Activated T-helper 17 cell treated with anti-CD3 and anti-CD28 coated beads, Interleukin-2, amount 50 U/mL, for 72 hours (primary cell): ENCODE measurements around the gene STAP1. TPM values are rescaled to one million over a fixed set of nuclear protein-coding genes. Genes with fewer than 3 reads are reported as not detected.
"Not testable (repeated sequence)": the region's sequence is repeated elsewhere in the genome, so short reads cannot be mapped to it uniquely, and the experiment has no call there.

Experiments used
- ATAC-seq: fragments of 150-1000 bp; cut with Tn5 transposase; replicated peaks from 2 replicates; pipeline ENCODE4 v1.10.0; 2021; ENCODE audit warnings: mild to moderate bottlenecking, moderate library complexity
- H3K27ac Mint-ChIP-seq: one replicate; pipeline ENCODE4 v1.8.0; 2022; ENCODE audit warnings: mixed read lengths
- H3K27me3 Mint-ChIP-seq: one replicate; pipeline ENCODE4 v1.8.0; 2022; ENCODE audit warnings: mixed read lengths
- H3K36me3 Mint-ChIP-seq: one replicate; pipeline ENCODE4 v1.8.0; 2022; ENCODE audit warnings: low read depth, mild to moderate bottlenecking, mixed read lengths
- H3K4me1 Mint-ChIP-seq: one replicate; pipeline ENCODE4 v1.8.0; 2022; ENCODE audit warnings: mixed read lengths
- H3K4me3 Mint-ChIP-seq: one replicate; pipeline ENCODE4 v1.8.0; 2022; ENCODE audit warnings: mild to moderate bottlenecking, mixed read lengths
- H3K9me3 Mint-ChIP-seq: one replicate; pipeline ENCODE4 v1.8.0; 2022; ENCODE audit warnings: mixed read lengths
- total RNA-seq, 2 donors: library from RNA; stranded (reverse); gene quantifications; one replicate each; pipeline ENCODE4 v1.2.3, GENCODE V29; 2022

Gene STAP1, protein sequence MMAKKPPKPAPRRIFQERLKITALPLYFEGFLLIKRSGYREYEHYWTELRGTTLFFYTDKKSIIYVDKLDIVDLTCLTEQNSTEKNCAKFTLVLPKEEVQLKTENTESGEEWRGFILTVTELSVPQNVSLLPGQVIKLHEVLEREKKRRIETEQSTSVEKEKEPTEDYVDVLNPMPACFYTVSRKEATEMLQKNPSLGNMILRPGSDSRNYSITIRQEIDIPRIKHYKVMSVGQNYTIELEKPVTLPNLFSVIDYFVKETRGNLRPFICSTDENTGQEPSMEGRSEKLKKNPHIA
- total RNA-seq, result 1 to 10 TPM; 2.6 to 2.7 TPM

DNA sequence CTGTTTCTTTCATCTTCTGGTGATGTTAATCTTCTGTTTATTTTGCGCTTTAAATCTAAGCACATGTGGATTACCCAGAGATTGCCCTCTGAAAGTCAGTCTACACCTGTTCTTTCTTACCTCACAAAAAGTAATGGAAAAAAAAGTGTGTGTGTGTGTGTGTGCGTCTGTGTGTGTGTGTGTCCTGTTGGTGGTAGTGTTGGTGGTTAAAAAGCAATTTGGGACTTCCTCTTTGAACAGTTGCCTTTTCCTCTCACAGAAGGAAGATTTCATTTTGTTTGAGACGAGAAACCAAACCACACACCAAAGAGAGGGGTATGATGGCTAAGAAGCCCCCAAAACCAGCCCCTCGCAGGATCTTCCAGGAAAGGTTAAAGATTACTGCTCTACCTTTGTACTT, at the start of gene STAP1:
STAP1 (plus strand) TSS at position 235 of the 400 bp plus-strand sequence; CDS start at position 318, 83 bp downstream.
- peak within 1 kb of the TSS; percentile 68 for H3K4me3 Mint-ChIP-seq
- peak; percentile 49 for ATAC-seq
- H3K27ac Mint-ChIP-seq, result peak within 1 kb of the TSS; percentile 55
- no peaks in the 10 kb centered on the region for H3K9me3 Mint-ChIP-seq
- no peaks in the 10 kb centered on the region for H3K27me3 Mint-ChIP-seq
- peaks cover 5% of the 10 kb centered on the region for H3K4me1 Mint-ChIP-seq
- no peaks in the 10 kb centered on the region for H3K36me3 Mint-ChIP-seq

DNA sequence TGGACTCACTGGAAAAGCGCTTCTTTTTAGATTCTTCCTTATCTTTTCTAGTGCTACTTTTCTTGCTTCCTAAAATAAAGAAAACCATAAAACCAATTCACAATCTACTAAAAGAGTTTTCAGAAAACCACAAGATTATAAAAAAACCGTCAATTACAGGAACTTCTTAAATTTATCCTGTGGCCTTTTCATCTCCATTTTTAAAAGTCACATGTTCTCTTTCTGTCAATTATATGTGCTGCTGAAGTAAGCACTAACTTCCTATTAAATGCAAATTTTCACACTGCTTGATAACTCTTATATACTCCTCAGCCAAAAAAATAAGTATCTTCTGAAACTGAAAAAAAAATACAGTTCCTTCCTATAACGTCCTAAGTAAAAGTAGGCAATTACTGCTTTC, 46.0 kb upstream of the STAP1 start:
- ATAC-seq, result no peak
- H3K9me3 Mint-ChIP-seq, result no peaks in the 10 kb centered on the region
- H3K27me3 Mint-ChIP-seq, result no peaks in the 10 kb centered on the region
- H3K27ac Mint-ChIP-seq, result no peak overlapping the region
- H3K36me3 Mint-ChIP-seq, result peaks cover 93% of the 10 kb centered on the region
- H3K4me3 Mint-ChIP-seq, result no peak overlapping the region
- H3K4me1 Mint-ChIP-seq, result peaks cover 18% of the 10 kb centered on the region

DNA sequence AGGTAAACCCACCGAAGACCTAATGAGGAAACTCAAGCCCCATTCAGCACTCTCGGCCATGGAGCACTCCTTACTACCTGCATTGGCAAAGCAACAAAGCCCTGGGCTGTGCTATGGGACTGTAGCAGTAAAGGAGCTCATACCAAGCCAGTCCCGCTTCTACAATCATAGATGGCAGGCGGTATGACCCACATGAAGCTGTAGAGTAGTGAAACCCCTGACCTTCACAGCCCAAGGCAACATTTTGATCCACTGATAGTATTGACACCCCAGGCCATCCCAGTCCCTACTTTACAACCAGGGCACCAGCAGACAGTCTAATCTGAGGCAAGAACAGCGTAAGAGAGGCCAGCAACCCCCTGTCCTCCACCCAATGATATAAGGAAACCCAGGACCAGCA, 38.4 kb upstream of the STAP1 start:
- Mint-ChIP-seq H3K4me1 (peaks cover 39% of the 10 kb centered on the region), H3K36me3 (peaks cover 85% of the 10 kb centered on the region), H3K9me3 (no peaks in the 10 kb centered on the region), H3K27me3 (no peaks in the 10 kb centered on the region), H3K4me3 (peak overlapping the region; percentile 19), H3K27ac (peak overlapping the region; percentile 65)
- no peak for ATAC-seq

DNA sequence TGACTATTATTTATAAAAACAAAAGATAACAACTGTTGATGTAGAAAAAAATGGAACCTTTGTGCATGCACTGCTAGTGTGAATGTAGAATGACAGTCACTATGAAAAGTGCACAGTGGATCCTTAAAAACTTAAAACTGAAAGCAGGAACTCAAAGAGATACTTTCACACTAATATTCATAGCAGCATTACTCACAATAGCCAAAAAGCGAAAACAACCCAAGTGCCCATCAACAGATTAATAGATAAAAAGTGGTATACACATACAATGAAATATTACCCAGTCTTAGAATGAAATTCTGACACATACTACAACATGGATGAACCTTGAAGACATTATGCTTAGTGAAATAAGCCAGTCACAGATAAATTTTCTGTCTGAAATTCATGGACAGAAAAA, 37.0 kb upstream of the STAP1 start:
- peak overlapping the region; percentile 63 for H3K4me3 Mint-ChIP-seq
- peaks cover 50% of the 10 kb centered on the region for H3K4me1 Mint-ChIP-seq
- H3K27ac Mint-ChIP-seq, result peak overlapping the region; percentile 86
- H3K9me3 Mint-ChIP-seq, result peaks cover 3% of the 10 kb centered on the region
- peak; percentile 67 for ATAC-seq
- peaks cover 83% of the 10 kb centered on the region for H3K36me3 Mint-ChIP-seq
- H3K27me3 Mint-ChIP-seq, result no peaks in the 10 kb centered on the region

DNA sequence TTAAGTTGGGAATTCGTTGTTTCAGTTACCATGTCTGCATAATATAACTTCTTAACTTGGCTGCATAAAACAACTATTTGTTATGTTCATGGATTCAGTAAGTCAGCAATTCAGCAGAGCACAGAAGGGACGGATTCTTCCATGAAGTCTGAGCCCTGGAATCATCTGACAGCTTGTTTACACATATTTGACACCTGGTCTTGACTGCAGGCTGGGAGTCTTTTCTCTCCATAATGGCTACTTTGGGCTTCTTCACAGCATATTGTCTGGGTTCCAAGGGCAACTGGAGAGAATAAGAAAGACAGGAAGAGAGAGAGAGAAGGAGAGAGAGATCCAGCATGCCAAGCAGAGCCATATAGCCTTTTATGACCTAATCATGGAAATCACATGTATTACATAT, 36.3 kb upstream of the STAP1 start:
- Mint-ChIP-seq H3K4me3 (peak overlapping the region; percentile 63), H3K4me1 (peaks cover 57% of the 10 kb centered on the region), H3K36me3 (peaks cover 85% of the 10 kb centered on the region), H3K27me3 (no peaks in the 10 kb centered on the region), H3K9me3 (peaks cover 3% of the 10 kb centered on the region), H3K27ac (peak overlapping the region; percentile 86)
- ATAC-seq, result no peak

DNA sequence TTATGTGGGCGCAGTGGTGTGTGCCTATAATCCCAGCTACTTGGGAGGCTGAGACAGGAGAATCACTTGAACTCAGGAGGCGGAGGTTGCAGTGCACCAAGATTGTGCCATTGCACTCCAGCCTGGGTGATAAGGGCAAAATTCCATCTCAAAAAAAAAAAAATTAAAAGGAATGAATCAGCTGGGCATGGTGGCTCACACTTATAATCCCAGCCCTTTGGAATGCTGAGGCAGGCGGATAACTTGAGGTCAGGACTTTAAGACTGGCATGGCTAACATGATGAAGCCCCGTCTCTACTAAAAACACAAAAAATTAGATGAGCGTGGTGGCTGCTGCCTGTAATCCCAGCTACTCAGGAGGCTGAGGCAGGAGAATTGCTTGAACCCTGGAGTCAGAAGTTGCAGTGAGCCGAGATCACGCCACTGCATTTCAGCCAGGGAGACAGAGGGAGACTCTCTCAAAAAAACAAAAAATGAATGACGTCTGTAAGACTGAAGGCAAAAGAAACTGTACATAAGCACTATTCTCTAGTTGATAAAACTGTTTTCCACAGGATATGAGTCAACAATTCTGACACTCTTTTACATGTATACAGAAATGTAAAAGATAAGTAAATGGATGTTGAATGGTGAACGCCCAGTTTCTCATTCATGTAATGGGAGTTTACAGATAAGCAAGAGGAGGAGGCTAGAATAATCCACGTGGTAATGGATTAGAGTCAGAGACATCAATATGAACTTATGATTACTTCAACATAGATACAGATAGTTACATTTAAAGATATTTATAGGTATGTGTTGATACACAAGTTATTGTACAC, 35.5 kb upstream of the STAP1 start:
- Mint-ChIP-seq H3K36me3 (peaks cover 91% of the 10 kb centered on the region), H3K27ac (peak overlapping the region; percentile 86), H3K9me3 (peaks cover 3% of the 10 kb centered on the region), H3K4me3 (peak overlapping the region; percentile 63), H3K27me3 (no peaks in the 10 kb centered on the region), H3K4me1 (peaks cover 57% of the 10 kb centered on the region)
- peak; percentile 88 for ATAC-seq

DNA sequence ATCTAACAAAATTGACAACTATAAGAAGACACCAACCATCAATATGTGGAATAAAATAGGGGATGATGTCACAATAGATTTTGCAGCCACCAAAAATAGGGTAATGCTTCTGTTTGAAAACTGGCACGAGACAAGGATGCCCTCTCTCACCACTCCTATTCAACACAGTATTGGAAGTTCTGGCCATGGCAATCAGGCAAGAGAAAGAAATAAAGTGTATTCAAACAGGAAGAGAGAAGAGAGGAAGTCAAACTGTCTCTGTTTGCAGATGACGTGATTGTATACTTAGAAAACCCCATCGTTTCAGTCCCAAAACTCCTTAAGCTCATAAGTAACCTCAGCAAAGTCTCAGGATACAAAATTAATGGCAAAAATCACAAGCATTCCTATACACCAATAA, 34.4 kb upstream of the STAP1 start:
- H3K36me3 Mint-ChIP-seq, result peaks cover 91% of the 10 kb centered on the region
- ATAC-seq, H3K9me3 Mint-ChIP-seq, H3K27me3 Mint-ChIP-seq: not testable (repeated sequence)
- peak overlapping the region; percentile 86 for H3K27ac Mint-ChIP-seq
- H3K4me3 Mint-ChIP-seq, result peak overlapping the region; percentile 63
- peaks cover 57% of the 10 kb centered on the region for H3K4me1 Mint-ChIP-seq

DNA sequence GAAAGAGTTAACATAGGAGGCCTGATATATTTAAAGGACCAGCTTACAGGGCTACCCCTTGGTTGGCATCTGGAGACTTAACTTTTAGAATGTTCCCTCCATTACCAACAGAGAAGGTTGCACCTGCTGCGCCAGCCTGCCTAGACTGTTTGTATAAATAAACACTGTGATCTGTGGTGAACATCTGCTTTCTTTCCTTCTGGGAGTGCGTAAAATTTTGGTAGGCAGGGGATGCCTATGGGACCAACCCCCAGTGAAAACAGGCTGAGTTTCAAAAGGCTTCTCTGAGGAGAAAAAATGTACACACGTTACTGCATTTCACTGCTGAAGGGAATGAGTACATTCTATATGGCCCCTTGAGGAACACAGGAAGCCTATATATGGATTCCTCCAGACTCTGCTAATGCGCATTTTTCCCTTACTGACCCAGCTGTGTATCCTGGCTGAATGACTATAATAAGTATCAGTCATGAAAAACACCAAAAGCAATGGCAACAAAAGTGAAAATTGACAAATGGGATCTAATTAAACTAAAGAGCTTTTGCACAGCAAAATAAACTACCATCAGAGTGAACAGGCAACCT, 27.1 kb upstream of the STAP1 start:
- H3K4me3 Mint-ChIP-seq, result no peak overlapping the region
- H3K4me1 Mint-ChIP-seq, result peaks cover 33% of the 10 kb centered on the region
- H3K27me3 Mint-ChIP-seq, result no peaks in the 10 kb centered on the region
- H3K9me3 Mint-ChIP-seq, result peaks cover 4% of the 10 kb centered on the region
- peaks cover 99% of the 10 kb centered on the region for H3K36me3 Mint-ChIP-seq
- ATAC-seq, result no peak
- no peak overlapping the region for H3K27ac Mint-ChIP-seq

DNA sequence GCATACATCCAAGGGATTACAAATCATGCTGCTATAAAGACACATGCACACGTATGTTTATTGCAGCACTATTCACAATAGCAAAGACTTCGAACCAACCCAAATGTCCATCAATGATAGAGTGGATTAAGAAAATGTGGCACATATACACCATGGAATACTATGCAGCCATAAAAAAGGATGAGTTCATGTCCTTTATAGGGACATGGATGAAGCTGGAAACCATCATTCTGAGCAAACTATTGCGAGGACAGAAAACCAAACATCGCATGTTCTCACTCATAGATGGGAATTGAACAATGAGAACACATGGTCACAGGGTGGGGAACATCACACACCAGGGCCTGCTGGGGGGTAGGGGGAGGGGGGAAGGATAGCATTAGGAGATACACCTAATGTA, 26.1 kb upstream of the STAP1 start:
- peaks cover 98% of the 10 kb centered on the region for H3K36me3 Mint-ChIP-seq
- not testable (repeated sequence) for H3K27me3 Mint-ChIP-seq, H3K9me3 Mint-ChIP-seq, H3K4me3 Mint-ChIP-seq, H3K27ac Mint-ChIP-seq, ATAC-seq
- peaks cover 25% of the 10 kb centered on the region for H3K4me1 Mint-ChIP-seq

DNA sequence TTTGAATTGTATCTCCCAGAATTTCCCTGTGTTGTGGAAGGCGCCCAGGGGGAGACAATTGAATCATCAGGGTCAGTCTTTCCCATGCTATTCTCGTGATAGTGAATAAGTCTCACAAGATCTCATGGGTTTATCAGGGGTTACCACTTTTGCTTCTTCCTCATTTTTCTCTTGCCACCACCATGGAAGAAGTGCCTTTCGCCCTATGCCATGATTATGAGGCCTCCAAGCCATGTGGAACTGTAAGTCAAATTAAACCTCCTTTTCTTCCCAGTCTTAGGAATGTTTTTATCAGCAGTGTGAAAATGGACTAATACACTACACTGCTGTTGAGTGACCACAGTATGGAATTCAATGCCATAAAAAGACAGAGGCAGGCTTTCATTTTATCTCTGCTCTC, 25.4 kb upstream of the STAP1 start:
- Mint-ChIP-seq H3K36me3 (peaks cover 98% of the 10 kb centered on the region), H3K27me3 (no peaks in the 10 kb centered on the region), H3K27ac (no peak overlapping the region), H3K9me3 (peaks cover 4% of the 10 kb centered on the region), H3K4me1 (peaks cover 25% of the 10 kb centered on the region), H3K4me3 (no peak overlapping the region)
- no peak for ATAC-seq

DNA sequence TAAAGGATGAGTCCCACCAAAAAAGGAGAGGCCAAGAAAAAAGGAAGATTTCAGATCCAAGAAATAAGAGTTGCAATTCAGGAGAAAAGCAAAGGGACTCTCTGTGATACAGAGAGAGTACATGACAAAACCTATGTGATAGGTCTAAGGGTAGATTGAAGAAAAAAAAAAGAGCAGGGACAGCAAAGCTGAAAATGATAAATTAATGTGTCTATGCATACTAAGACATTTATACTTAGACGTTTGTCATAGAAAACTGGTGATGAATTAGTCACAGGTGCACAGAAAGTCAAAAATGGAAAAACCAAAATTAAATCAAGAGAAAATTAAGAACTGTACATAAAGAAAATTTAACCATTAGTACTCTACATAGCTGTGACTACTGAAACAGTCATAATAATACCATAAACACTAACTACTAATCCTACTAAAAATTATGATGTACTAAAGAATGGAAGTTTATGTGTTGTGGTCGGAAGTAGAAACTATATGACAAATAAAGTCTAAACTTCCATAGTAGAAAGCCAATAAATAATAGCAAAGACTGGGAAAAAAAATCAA, 23.2 kb upstream of the STAP1 start:
- peak; percentile 34 for ATAC-seq
- Mint-ChIP-seq H3K4me1 (peaks cover 32% of the 10 kb centered on the region), H3K4me3 (no peak overlapping the region), H3K27ac (peak overlapping the region; percentile 26), H3K27me3 (no peaks in the 10 kb centered on the region), H3K9me3 (peaks cover 4% of the 10 kb centered on the region), H3K36me3 (peaks cover 98% of the 10 kb centered on the region)

DNA sequence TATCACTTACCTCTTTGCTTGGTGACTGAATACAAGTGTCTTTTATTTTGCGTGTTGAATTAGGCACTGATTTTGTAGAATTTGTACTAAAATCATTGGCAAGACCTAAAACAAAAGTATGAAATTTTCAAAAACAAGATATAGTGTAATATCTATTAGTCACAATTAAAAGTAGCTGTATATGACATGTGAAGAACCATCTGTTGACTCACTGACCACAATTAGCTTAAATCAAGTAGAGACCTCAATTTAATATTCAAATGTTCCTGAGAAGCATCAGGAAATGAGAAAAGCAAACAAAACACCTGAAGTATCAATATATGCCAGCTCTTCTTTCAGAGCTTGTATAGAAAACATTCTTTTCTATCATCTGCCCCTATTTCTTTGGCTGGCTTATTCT, 18.7 kb upstream of the STAP1 start:
- Mint-ChIP-seq H3K4me3 (no peak overlapping the region), H3K27me3 (no peaks in the 10 kb centered on the region), H3K27ac (no peak overlapping the region), H3K4me1 (peaks cover 37% of the 10 kb centered on the region), H3K36me3 (peaks cover 99% of the 10 kb centered on the region), H3K9me3 (no peaks in the 10 kb centered on the region)
- ATAC-seq, result no peak

DNA sequence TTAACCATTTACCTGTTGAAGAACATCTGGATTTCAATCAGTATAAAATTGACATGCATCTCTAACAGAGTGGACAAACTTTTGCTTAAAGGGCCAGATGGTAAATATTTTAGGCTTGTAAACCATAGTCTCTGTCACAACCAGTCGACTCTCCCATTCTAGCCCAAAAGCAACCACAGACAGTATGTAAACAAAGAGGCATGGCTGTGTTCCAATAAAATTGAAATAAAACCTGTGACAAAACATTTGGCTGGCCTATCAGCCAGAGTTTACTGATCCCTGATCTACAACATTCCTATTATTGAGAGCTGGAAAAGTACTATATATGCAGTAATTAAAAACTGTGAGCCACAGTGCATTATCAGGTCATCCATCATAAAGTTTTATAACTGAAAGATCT, 16.5 kb upstream of the STAP1 start:
- Mint-ChIP-seq H3K36me3 (peaks cover 83% of the 10 kb centered on the region), H3K27ac (peak overlapping the region; percentile 11), H3K4me3 (peak overlapping the region; percentile 0)

DNA sequence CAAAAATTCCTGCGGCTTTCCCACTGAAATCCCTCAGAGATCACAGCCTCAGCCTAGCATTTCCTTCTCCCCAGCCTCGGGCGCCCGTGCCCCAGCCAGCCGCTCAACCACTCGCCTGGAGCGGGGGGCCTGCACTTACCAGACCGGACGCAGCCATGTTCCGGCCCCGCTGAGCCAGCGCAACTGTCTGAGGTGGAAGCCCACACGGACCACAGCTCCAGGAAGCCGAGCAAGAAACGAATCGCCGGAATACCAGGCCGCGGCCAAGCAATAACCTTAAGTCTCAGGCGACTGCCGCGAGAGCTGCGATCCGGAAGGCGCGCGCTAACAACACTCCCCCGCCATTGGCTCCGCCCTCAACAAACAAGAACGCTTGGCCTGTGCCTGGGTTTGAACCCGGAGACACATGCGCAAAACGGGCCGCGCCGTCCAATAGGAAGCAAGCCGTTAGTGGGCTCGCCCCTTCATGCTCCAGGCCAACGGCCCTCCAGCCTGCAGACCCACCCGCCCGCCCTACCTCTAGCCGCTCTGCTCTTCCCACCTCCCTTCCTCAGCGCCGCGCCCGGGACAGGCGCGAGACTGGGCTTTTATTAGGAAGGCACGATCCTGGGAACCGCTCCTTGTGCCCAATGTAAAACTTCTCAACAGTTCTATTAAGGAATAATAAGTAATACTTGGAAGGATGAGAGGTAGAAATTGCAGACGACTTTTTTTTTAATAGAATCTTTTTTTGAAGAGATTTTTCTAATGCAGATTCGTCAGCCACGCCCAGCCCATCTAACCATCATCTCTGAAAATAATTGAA, 13.1 kb upstream of the STAP1 start, which contains the start of gene CENPC:
CENPC (minus strand) TSS at position 305 of the 805 bp plus-strand sequence; CDS start at position 157, 148 bp downstream.
- Mint-ChIP-seq H3K9me3 (no peaks in the 10 kb centered on the region), H3K27me3 (no peaks in the 10 kb centered on the region), H3K4me3 (peak within 1 kb of the TSS; percentile 96), H3K4me1 (peaks cover 18% of the 10 kb centered on the region), H3K27ac (peak within 1 kb of the TSS; percentile 97), H3K36me3 (peaks cover 50% of the 10 kb centered on the region)
- peak; percentile 96 for ATAC-seq

More for the DNA sequence above, 16.5 kb upstream of the STAP1 start:
- H3K9me3 Mint-ChIP-seq, result no peaks in the 10 kb centered on the region
- no peak for ATAC-seq
- no peaks in the 10 kb centered on the region for H3K27me3 Mint-ChIP-seq
- peaks cover 25% of the 10 kb centered on the region for H3K4me1 Mint-ChIP-seq
